K562 (cell line): ENCODE data around the gene AQP5. TPM values are rescaled to one million over a fixed set of nuclear protein-coding genes. Genes with fewer than 3 reads are reported as not detected.

Experiments used
- ATF1 ChIP-seq, 2 experiments: fragments of 450-650 bp in 1 of 2; IDR thresholded peaks; 2 replicates each; pipeline ENCODE4 v1.6.1; 2016; ENCODE audit warnings: missing compliant biosample characterization in 1 of 2, missing genetic modification characterization in 1 of 2
- CHD2 ChIP-seq: IDR thresholded peaks from 2 replicates; pipeline ENCODE4 v1.6.1; 2011; ENCODE audit warnings: low read depth, low read length
- CREB5 ChIP-seq: fragments of 250-450 bp; sonication (Bioruptor Pico); IDR thresholded peaks from 2 replicates; pipeline ENCODE4 v1.5.0; 2020; ENCODE audit warnings: mild to moderate bottlenecking
- CTCF ChIP-seq, 3 experiments: IDR thresholded peaks in 2 of 3; conservative IDR thresholded peaks in 1 of 3; 2 replicates each; pipeline ENCODE4 v1.5.1; 2011 to 2012; ENCODE audit warnings: low read length in 3 of 3, mild to moderate bottlenecking in 3 of 3, control low read depth in 2 of 3, improper control_type of control experiment in 1 of 3, inconsistent platforms in 1 of 3, low read depth in 1 of 3, mixed read lengths in 1 of 3, moderate library complexity in 1 of 3; ENCODE audit not compliant: insufficient read depth in 2 of 3
- CXXC5 ChIP-seq: fragments of 250-450 bp; sonication (Bioruptor Pico); IDR thresholded peaks from 2 replicates; pipeline ENCODE4 v1.8.0; 2022; ENCODE audit warnings: inconsistent platforms, mild to moderate bottlenecking, moderate library complexity
- DNMT1 ChIP-seq: fragments of 450-650 bp; IDR thresholded peaks from 2 replicates; pipeline ENCODE4 v1.6.1; 2016; ENCODE audit warnings: antibody characterized with exemption, mild to moderate bottlenecking
- DPF2 ChIP-seq: fragments of 450-650 bp; IDR thresholded peaks from 2 replicates; pipeline ENCODE4 v1.6.1; 2016
- EHMT2 ChIP-seq: fragments of 450-650 bp; IDR thresholded peaks from 2 replicates; pipeline ENCODE4 v1.6.1; 2018; ENCODE audit warnings: antibody characterized with exemption
- GATAD2B ChIP-seq: fragments of 450-650 bp; IDR thresholded peaks from 2 replicates; pipeline ENCODE4 v1.6.1; 2017; ENCODE audit warnings: mild to moderate bottlenecking, borderline replicate concordance
- HDAC1 ChIP-seq, 2 experiments: fragments of 450-650 bp; IDR thresholded peaks; 2 replicates each; pipeline ENCODE4 v1.6.1; 2016 to 2017; ENCODE audit warnings: inconsistent platforms in 1 of 2, mild to moderate bottlenecking in 1 of 2, moderate library complexity in 1 of 2
- HDAC2 ChIP-seq: fragments of 450-650 bp; IDR thresholded peaks from 2 replicates; pipeline ENCODE4 v1.6.1; 2016; ENCODE audit warnings: mild to moderate bottlenecking
- HIVEP1 ChIP-seq: fragments of 250-450 bp; sonication (Bioruptor Pico); IDR thresholded peaks from 2 replicates; pipeline ENCODE4 v1.4.0; 2020; ENCODE audit warnings: mild to moderate bottlenecking
- KDM2B ChIP-seq: fragments of 250-450 bp; sonication (Bioruptor Pico); IDR thresholded peaks from 2 replicates; pipeline ENCODE4 v1.8.0; 2021; ENCODE audit warnings: mild to moderate bottlenecking, moderate library complexity
- KLF16 ChIP-seq: IDR thresholded peaks from 2 replicates; pipeline ENCODE4 v1.6.1; 2016; ENCODE audit warnings: antibody characterized with exemption
- KLF6 ChIP-seq: fragments of 250-450 bp; sonication (Bioruptor Pico); IDR thresholded peaks from 2 replicates; pipeline ENCODE4 v1.4.0; 2020; ENCODE audit warnings: mild to moderate bottlenecking, moderate library complexity, borderline replicate concordance
- MYC ChIP-seq, 2 experiments: fragments of 250-450 bp in 1 of 2; sonication (Bioruptor Pico) in 1 of 2; IDR thresholded peaks; 2 replicates each; pipeline versions ENCODE4 v1.5.1 to v1.6.1; 2012 to 2021; ENCODE audit warnings: low read depth in 2 of 2, borderline replicate concordance in 1 of 2, improper control_type of control experiment in 1 of 2, low read length in 1 of 2, mild to moderate bottlenecking in 1 of 2, moderate library complexity in 1 of 2
- NRF1 ChIP-seq, 2 experiments: fragments of 450-650 bp; IDR thresholded peaks in 1 of 2; conservative IDR thresholded peaks in 1 of 2; 2 replicates each; pipeline ENCODE4 v1.6.1; 2014; ENCODE audit warnings: mild to moderate bottlenecking in 2 of 2
- SAP30 ChIP-seq: fragments of 200-600 bp; sonication (generic); IDR thresholded peaks from 2 replicates; pipeline ENCODE4 v1.6.1; 2012; ENCODE audit warnings: borderline replicate concordance, low read depth, mild to moderate bottlenecking, moderate library complexity, low read length, control low read depth, inconsistent platforms; ENCODE audit not compliant: insufficient read depth, poor library complexity, severe bottlenecking
- SMARCA5 ChIP-seq: fragments of 450-650 bp; IDR thresholded peaks from 2 replicates; pipeline ENCODE4 v1.6.1; 2016
- SMARCC2 ChIP-seq: fragments of 450-650 bp; IDR thresholded peaks from 2 replicates; pipeline ENCODE4 v1.6.1; 2017; ENCODE audit warnings: antibody characterized with exemption, moderate library complexity, mild to moderate bottlenecking, low read depth
- ZNF347 ChIP-seq: fragments of 450-650 bp; formaldehyde crosslinking; IDR thresholded peaks from 2 replicates; pipeline ENCODE4 v1.4.0; 2020; ENCODE audit warnings: low read depth, mild to moderate bottlenecking, moderate library complexity
- ZNF431 ChIP-seq: sonication (generic); formaldehyde crosslinking; IDR thresholded peaks from 2 replicates; pipeline ENCODE4 v1.8.0; 2022; ENCODE audit warnings: mild to moderate bottlenecking, missing genetic modification reagents
- ZNF764 ChIP-seq: fragments of 250-450 bp; sonication (Bioruptor Pico); IDR thresholded peaks from 2 replicates; pipeline ENCODE4 v1.4.0; 2020; ENCODE audit warnings: low read depth, mild to moderate bottlenecking, moderate library complexity
- polyA plus RNA-seq, 8 experiments: library from polyadenylated mRNA; depleted of rRNA in 4 of 8; stranded (reverse) in 5 of 8; unstranded in 3 of 8; fragments of >200 nt; fragmentation: Nextera tagmentation in 2 of 8; fragmentation: Illumina TruSeq in 1 of 8; extraction: Ambion mirVana in 2 of 8; extraction: Trizol in 1 of 8; gene quantifications; 2 replicates each; pipeline versions ENCODE4 v1.2.1 to v1.2.3, GENCODE V29; 2011 to 2014; ENCODE audit warnings: inconsistent platforms in 1 of 8, missing spikeins in 1 of 8
- total RNA-seq, 7 experiments: library from RNA; depleted of rRNA in 6 of 7; stranded (reverse); fragments of >200 nt in 6 of 7; fragmentation: Illumina TruSeq in 2 of 7; extraction: Trizol in 2 of 7; gene quantifications; 2 replicates each; pipeline versions ENCODE4 v1.2.1 to v1.2.3, GENCODE V29; 2011 to 2021; ENCODE audit warnings: low replicate concordance in 1 of 7
- TF ChIP-seq, protein P1 (sequence below), 2 experiments: IDR thresholded peaks; 2 replicates each; pipeline ENCODE4 v1.6.1; 2011; ENCODE audit warnings: borderline replicate concordance in 1 of 2, control low read depth in 1 of 2, low read depth in 1 of 2, low read length in 1 of 2, mild to moderate bottlenecking in 1 of 2, mixed read lengths in 1 of 2, moderate library complexity in 1 of 2; ENCODE audit not compliant: insufficient read depth in 1 of 2, insufficient read length in 1 of 2, poor library complexity in 1 of 2, severe bottlenecking in 1 of 2; ENCODE audit errors: extremely low read depth in 1 of 2

Gene AQP5
- total and polyA plus RNA-seq, 9 of the 15 experiments (the other 6 are each of a cell fraction or from before 2014, with no cell fraction given): not detected

DNA sequence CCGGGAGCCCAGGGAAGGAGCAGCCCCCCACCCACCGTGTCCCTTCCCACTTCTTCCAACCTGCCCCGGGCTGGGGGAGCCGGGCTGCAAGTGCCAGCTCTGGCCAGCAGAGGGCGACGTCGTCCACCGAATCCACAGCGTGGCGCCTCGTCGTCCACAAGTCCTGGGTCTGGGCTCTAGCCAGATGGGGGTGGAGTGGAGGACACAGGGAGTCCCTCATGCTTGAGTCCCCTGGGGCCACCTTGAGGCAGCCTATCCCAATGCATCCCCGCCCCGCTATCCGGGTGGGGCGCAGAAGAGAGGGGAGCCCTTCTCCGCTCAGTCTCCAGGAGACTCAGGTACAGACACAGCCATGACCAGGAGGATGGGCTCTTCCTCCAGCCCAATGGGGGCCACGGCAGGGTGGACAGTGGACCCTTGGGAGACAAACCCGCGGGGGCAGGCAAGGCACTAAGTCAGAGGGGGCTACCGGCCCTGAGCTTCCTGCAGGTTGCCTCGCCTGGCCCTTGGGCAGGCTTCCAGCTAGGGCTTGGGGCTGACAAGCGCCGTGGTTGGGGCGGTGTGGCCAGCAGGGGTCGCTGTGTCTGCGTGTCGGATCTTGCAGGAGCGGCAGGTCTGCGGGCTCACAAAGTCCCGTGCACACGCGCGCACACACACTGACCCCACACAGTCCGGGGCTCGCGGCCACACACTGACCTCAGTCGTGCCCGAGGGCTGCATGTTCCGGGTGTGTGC lies 5.5 kb downstream of the AQP5 start (continued):
- TF ChIP-seq ZNF764 (CRISPR knock-in tag): peak; percentile 89
- TF ChIP-seq CREB5 (CRISPR knock-in tag): no peak
- TF ChIP-seq KLF6: peak; percentile 26; the same call in 1 of the 2 replicates
- peak; percentile 59; the same call in 1 of the 2 replicates for TF ChIP-seq MYC (IDR thresholded peaks at IDR 0.05; ENCODE audit: low read depth, low read length)
- TF ChIP-seq MYC (CRISPR knock-in tag; IDR thresholded peaks at IDR 0.05; ENCODE audit: borderline replicate concordance, low read depth): no peak
- TF ChIP-seq HIVEP1 (CRISPR knock-in tag): 0 out of 2 replicates have a peak, but pooled peaks have one; percentile 47
- TF ChIP-seq SMARCC2: 0 out of 2 replicates have a peak, but pooled peaks have one; percentile 39
- TF ChIP-seq NRF1 (conservative IDR thresholded peaks at IDR 0.05 in 1 of 2, IDR thresholded peaks at IDR 0.05 in 1 of 2): peak; percentile 55 to 64
- TF ChIP-seq SMARCA5: no peak
- no peak for TF ChIP-seq KDM2B
- 0 out of 2 replicates have a peak, but pooled peaks have one; percentile 22 for TF ChIP-seq CHD2
- TF ChIP-seq EHMT2: peak; percentile 79
- no peak for TF ChIP-seq ATF1 (CRISPR knock-in tag; IDR thresholded peaks at IDR 0.05)
- TF ChIP-seq ATF1 (tag; IDR thresholded peaks at IDR 0.05): peak; percentile 65
- TF ChIP-seq DNMT1: no peak
- TF ChIP-seq ZNF347: no peak
- TF ChIP-seq HDAC1 (IDR thresholded peaks at IDR 0.05): 0 out of 4 replicates have a peak, but pooled peaks of 1 of the 2 experiments have one; percentile 28
- TF ChIP-seq DPF2: peak; percentile 38; the same call in 1 of the 2 replicates
- TF ChIP-seq KLF16: peak; percentile 10; the same call in 1 of the 2 replicates
- peak; percentile 38 for TF ChIP-seq SAP30
- TF ChIP-seq ZNF431: 0 out of 2 replicates have a peak, but pooled peaks have one; percentile 40
- 0 out of 2 replicates have a peak, but pooled peaks have one; percentile 66 for TF ChIP-seq HDAC2
- TF ChIP-seq CXXC5 (CRISPR knock-in tag): 0 out of 2 replicates have a peak, but pooled peaks have one; percentile 44
- no peak for TF ChIP-seq GATAD2B
- TF ChIP-seq, protein P1, sequence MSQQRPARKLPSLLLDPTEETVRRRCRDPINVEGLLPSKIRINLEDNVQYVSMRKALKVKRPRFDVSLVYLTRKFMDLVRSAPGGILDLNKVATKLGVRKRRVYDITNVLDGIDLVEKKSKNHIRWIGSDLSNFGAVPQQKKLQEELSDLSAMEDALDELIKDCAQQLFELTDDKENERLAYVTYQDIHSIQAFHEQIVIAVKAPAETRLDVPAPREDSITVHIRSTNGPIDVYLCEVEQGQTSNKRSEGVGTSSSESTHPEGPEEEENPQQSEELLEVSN (IDR thresholded peaks at IDR 0.05; ENCODE audit: borderline replicate concordance in 1 of 2, extremely low read depth in 1 of 2, insufficient read depth in 1 of 2, insufficient read length in 1 of 2, low read depth in 1 of 2, low read length in 1 of 2, poor library complexity in 1 of 2, severe bottlenecking in 1 of 2): peak; percentile 60 to 62
- peak; percentile 83 to 97 (median 94) for TF ChIP-seq CTCF (IDR thresholded peaks at IDR 0.05 in 2 of 3, conservative IDR thresholded peaks at IDR 0.05 in 1 of 3; ENCODE audit: insufficient read depth in 2 of 3, low read depth in 1 of 3, low read length in 3 of 3)
